Gastrocnemius medialis (tissue), 4 donors: ENCODE data around the gene CSNK2A3.

Experiments
- POLR2A ChIP-seq, 2 donors: fragments of 450-650 bp; IDR thresholded peaks; one replicate each; pipeline ENCODE4 v1.6.1; 2017; ENCODE audit warnings: antibody characterized with exemption in 2 of 2, mild to moderate bottlenecking in 2 of 2, moderate library complexity in 2 of 2
- TF ChIP-seq, protein P1 (sequence below), 5 experiments: fragments of 450-650 bp in 3 of 5; fragments of 200-600 bp in 2 of 5; sonication (generic) in 2 of 5; IDR thresholded peaks in 4 of 5; conservative IDR thresholded peaks in 1 of 5; 1 replicate in 4 of 5; 2 replicates in 1 of 5; pipeline ENCODE4 v1.5.1; 2016 to 2019; ENCODE audit warnings: antibody characterized with exemption in 5 of 5, mild to moderate bottlenecking in 3 of 5, moderate library complexity in 3 of 5

DNA sequence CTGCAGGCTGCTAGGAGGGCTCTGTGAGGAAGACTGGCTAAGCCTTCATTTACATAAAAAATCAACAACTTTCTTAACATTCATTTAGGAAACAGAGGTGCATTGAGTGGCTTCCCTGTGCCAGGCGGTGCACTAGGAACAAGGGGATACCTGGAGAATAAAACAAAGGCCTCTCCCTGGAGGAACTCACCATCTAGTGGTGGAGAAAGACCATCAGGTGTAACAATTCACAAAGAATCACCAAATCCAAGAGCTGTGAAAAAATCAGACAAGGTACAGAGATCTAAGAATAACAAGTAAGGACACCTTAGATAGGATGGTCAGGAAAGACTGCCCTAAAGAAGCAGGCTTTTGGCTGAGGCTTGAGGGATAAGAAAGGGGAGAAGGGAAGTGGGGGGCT, 40.3 kb downstream of the CSNK2A3 start:
- no peak for TF ChIP-seq POLR2A (IDR thresholded peaks at IDR 0.05)
- TF ChIP-seq, protein P1, sequence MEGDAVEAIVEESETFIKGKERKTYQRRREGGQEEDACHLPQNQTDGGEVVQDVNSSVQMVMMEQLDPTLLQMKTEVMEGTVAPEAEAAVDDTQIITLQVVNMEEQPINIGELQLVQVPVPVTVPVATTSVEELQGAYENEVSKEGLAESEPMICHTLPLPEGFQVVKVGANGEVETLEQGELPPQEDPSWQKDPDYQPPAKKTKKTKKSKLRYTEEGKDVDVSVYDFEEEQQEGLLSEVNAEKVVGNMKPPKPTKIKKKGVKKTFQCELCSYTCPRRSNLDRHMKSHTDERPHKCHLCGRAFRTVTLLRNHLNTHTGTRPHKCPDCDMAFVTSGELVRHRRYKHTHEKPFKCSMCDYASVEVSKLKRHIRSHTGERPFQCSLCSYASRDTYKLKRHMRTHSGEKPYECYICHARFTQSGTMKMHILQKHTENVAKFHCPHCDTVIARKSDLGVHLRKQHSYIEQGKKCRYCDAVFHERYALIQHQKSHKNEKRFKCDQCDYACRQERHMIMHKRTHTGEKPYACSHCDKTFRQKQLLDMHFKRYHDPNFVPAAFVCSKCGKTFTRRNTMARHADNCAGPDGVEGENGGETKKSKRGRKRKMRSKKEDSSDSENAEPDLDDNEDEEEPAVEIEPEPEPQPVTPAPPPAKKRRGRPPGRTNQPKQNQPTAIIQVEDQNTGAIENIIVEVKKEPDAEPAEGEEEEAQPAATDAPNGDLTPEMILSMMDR (IDR thresholded peaks at IDR 0.05 in 4 of 5, conservative IDR thresholded peaks at IDR 0.05 in 1 of 5), result no peak
